Measurements from ENCODE around the gene ALOX12B.
"Not testable (repeated sequence)": the region's sequence is repeated elsewhere in the genome, so short reads cannot be mapped to it uniquely, and the experiment has no call there.

Gene ALOX12B

DNA sequence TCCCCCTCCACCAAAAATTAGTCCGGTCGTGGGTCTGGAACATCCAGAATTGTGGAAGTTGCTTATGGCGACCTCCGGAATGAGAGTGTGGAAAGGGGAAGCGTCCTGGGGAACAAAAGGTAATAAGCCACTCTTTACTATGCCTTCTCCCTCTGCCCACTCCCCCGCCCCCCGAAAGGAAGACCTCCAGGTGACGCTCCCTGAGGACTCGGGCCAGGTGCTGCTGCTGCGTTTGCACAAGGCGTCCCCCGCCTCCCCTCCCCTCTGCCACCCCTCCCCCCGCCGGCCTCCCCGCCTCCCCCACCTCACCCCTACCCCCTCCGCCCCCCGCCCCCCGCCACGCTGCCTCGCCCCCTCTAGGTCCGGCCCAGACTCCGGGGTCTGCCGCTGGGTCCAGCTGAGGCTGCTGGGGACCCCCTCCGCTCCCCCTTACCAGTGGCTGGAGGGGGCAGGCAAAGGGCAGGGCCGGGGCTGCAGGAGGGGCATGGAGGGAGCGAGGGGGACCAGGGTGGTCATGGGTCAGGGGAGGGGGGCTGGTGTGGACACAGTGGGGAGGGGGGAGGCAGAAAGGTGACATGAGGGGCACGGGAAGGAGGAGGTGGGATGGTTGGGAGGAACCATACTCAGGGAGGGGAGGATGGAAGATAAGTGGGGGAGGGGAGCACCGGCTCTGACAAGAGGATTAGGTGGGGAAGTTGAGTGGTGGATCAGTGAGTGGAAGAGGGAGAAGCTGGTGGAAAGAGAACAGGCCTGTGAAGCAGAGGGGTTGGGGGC lies 23.6 kb downstream of the ALOX12B start:
- no peak for DNase-seq

DNA sequence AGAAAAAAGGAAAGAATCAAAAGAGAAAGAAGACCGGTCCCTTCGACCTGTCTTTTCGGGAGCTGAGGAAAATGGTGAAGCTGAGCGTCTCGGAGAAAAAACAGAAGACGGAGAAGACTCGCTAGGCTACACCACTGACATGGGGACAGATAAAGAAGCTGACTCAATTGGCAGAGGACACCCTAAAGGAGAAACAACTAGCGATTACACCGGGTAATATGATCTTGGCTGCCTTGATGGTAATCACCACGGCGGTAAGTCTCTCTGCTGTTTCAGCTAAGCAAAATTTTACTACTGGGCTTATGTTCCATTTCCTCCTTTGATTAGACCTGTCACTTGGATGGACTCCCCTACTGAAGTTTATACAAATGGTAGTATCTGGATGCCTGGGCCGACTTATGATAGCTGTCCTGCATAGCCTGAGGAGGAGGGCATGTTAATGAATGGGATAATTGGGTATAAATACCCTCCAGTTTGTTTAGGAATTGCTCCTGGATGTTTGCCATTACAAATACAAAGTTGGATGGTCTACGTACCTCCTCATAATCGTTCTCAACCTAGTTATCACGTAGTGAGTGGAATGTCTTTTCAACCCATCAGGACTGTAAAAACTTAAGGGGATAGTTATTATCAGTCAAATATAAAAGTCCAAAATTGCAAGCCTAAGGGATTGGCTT lies 24.6 kb downstream of the ALOX12B start:
- no peak for DNase-seq

DNA sequence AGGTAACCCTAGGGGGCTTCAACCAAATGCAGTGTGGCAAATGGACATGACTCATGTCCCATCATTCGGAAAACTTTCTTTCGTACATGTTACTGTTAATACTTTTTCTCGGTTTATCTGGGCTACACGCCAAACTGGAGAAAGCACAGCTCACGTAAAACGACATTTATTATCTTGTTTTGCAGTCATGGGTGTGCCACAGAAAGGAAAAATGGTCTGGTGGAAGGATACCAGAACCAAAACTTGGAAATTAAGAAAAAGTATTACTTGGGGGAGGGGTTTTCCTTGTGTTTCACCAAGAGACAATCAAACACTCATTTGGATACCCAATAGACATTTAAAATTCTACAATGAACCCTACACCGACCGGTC lies 25.1 kb downstream of the ALOX12B start:
- DNase-seq, result no peak

DNA sequence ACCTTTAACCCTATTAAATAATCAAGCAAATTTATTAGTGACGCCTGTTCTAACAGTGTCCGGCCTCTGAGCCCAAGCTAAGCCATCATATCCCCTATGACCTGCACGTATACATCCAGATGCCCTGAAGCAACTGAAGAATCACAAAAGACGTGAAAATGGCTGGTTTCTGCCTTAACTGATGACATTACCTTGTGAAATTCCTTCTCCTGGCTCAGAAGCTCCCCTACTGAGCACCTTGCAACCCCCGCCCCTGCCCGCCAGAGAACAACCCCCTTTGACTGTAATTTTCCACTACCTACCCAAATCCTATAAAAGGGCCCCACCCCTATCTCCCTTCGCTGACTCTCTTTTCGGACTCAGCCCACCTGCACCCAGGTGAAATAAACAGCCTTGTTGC lies 25.7 kb downstream of the ALOX12B start:
- DNase-seq, result not testable (repeated sequence)

DNA sequence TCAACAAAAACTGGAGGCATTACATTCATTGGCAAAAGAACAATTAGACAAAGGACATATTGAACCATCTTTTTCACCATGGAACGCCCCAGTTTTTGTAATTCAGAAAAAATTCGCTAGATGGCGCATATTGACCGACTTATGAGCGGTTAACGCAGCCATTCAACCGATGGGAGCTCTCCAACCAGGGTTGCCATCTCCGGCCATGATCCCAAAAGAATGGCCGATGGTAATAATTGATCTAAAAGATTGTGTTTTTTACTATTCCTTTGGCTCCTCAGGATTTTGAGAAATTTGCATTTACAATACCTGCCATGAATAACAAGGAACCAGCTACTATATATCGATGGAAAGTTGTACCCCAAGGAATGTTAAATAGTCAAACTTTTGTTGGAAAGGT lies 27.2 kb downstream of the ALOX12B start:
- peak; percentile 66 to 71 for DNase-seq

DNA sequence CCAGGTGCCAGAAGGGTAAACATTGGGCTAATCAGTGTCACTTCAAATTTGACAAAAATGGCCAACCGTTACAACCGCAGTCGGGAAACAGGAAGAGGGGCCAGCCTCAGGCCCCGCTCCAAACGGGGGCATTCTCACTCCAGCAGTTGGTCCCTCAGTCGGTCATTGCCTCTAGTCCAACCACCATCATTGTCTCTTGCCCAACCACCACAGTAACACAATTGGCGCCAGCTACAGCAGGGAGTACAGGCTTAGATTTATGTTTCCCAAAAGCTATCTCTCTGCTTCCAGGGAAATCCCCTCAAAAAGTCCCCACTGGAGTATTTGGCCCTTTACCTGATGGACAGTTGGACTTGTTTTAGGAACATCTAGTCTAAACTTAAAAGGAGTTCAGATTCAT lies 28.4 kb downstream of the ALOX12B start:
- DNase-seq, result no peak

DNA sequence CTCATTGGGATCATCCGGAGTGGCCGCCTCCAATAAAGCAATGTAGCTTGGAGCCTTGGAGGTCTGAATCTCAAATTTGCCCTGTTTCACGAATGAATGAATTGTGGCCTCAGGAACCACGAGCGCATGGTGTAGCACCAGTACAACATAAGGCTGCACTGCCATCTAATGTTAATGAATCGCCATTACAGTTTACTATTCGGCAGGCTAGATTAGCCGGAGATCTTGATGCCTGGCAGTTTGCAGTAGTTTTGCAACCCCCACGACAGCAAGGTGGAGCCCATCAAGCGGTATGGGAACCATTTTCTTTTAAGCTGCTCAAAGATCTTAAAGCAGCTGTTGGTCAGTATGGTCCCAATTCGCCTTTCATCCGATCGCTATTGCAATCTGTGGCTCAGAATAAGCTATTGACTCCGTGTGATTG lies 29.8 kb downstream of the ALOX12B start:
- DNase-seq, result peak in 1 of 2 donors; percentile 35

DNA sequence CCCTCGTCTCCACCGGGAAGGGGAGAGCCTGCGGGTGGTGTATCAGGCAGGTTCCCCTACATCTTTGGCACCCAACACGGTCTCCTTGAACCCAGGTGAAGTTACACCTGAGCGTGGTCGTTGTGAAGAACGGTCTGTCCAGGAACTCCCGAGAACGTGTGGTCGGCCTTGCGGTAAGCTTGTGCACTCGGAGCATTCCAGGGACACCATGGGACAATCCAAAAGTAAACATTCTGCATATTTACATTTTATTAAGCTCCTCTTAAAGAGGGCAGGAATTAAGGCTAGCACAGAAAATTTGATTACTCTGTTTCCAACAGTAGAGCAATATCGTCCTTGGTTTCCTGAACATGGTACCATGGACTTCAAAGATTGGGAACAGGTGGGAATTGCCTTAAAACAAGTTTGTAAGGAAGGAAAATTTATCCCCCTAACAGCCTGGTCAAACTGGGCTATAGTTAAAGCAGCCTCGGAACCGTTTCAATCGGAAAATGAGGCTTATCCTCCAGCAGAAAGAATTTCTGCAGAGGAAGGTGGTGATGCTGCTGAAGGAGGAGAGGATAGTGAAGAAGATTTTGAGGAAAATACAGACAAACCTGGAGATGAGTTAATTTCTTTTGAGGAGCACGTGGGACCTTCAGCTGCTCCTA lies 30.4 kb downstream of the ALOX12B start:
- no peak for DNase-seq

DNA sequence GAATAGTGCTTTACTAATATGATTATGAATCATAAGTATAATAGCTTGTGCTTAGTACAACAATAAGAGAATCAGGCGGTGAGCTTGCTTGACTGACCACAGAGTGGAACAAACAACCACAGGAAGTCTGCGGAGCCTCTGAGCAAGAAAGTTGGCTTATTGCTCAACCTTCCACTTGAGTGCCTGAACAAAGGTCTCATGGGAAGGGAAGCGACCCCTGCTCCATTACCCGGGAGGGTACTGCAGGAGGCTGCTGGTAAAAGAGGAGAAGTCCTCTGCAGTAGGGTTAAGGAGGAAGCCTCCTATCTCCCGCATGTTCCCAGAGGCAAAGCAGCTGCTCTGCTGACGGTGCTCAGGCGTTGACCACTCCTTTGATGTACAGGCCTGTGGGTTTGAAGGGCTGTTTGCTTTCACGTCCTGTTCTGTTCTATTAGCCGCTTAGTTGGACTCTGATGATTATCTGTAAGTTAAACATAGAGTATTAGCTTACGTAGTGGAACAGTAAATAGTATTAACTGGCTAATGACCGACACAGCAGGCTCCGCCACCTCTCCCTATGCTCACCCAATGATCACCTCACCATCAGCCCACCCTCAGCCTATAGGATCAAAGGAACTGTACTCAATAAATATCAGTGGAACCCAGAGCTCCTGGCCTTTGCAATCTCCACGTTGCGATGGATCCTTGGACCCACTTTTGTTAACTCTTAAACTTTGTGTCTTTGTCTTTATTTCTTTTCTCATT lies 31.1 kb downstream of the ALOX12B start:
- no peak for DNase-seq

DNA sequence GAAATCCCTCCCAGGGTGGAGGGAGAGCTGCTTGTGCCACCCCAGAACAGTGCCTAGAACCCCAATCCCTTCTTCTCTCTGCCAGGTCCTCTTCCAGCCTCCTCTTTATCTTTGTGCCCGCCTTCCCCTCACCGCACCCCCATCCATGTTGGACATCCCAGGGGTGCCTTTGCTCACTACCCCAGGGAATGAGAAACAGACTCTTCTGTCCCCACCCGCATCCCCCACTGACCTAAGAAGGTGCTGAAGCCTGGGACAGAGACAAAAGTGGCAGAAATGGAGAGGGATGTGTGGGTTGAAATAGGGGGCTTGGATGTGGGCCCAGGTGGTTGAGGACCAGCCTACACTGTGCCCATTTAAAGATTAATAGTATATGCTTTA lies 31.7 kb downstream of the ALOX12B start:
- no peak for DNase-seq

DNA sequence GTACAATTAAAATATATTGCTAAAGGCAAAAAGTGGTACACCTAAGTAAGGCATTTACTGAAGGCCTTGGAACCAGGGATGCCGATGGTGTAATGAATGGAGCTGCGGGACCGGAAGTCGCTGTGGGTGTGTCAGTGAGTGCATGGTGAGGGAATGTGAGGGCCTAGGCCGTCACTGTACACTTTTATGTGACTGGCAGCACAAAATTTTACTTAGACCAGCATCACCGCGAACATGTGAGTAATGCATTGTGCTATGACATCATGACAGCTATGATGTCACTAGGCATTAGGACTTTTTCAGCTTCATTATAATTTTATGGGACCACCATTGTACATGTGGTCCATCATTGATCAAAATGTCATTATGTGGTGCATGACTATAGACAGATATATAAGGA lies 33.9 kb downstream of the ALOX12B start:
- no peak for DNase-seq

DNA sequence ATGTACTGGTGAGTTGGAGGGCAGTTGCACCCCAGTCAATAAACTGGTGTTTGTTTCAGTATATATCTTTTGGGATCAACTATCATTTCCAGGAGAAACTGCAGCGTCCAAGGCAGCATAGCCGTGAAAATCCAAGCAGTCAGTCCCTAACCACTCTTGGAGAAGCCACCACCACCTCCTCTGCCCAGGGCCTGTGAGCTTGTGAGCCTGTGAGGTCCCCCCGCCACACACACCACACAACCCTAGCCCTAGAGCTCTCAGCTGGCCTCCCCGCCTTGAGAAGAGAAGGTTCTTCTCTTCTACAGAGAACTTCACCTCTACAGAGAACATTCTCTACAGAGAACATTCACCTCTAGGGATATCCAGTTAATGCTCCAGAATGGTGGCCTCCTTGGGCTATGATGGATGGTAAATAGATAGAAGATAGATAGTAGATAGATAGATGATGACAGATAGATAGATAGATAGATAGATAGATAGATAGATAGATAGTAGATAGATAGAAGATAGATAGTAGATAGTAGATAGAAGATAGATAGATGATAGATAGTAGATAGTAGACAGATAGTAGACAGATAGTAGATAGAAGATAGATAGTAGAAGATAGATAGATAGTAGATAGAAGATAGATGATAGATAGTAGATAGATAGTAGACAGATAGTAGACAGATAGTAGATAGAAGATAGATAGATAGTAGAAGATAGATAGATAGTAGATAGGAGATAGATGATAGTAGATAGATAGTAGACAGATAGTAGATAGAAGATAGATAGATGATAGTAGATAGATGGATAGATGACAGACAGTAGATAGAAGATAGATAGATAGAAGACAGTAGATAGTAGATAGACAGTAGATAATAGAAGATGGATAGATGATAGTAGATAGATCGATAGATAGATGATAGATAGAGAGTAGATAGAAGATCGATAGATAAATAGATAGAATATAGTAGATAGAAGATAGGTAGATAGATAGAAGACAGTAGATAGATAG lies 35.0 kb downstream of the ALOX12B start:
- DNase-seq, result no peak

DNA sequence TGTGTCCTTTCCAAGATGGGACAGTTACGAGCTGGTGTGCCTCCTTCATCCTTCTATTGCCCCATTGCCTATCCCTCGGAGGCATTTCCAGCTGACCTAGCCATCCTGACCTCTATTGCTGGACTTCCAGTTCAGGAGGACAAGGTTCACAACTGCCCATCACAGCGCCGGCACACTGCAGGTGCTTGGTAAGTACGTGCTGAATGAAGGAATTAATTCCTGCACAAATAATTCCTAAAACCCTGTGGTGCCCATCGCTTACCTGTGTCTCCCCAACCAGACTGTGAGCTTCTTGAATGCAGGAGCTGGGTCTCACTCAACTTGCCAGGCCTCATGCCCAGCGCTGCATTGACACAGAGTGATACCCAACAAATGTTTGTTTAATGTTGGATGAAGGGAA lies 35.7 kb downstream of the ALOX12B start:
- DNase-seq, result no peak

DNA sequence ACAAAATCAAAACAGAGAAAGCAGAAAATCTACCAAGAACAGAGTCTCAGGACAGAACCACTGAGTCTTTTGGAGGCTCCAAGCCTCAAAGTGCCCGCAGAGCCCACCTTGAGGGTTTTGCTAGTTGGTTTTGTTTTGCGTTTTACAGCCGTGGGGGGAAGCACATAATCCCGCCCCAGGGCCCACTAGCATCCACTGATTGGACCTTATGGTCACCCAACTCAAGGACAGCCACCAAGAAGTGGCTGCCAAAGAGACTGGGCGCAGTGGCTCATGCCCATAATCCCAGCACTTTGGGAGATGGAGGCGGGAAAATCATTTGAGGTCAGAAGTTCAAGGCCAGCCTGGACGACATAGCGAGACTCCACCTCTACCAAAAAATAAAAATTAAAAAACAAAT lies 38.8 kb downstream of the ALOX12B start:
- DNase-seq, result no peak

DNA sequence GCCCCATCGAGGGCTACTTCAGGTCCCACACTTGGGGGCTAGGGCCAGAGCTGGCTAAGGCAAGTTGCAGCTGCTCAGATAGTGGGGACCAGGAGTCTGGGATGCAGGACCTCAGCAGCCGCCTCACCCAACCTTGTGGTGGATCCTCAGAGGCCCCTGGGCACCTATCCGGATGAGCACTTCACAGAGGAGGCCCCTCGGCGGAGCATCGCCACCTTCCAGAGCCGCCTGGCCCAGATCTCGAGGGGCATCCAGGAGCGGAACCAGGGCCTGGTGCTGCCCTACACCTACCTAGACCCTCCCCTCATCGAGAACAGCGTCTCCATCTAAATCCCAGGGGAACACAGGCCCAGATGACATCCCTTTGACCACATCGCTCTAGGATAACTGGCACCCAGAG lies 39.3 kb downstream of the ALOX12B start:
- DNase-seq, result no peak

DNA sequence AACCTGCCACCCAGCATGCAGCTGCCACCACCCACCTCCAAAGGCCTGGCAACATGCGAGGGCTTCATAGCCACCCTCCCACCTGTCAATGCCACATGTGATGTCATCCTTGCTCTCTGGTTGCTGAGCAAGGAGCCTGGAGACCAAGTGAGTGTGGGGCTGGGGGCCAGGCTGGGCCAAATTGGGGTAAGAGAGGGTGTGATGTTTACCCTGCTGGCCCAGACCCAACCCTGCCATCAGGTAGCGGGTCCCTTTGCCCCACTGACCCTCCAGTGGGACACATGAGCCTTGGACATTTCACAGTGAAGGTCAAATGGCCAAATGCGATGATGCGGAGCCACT lies 39.8 kb downstream of the ALOX12B start:
- no peak for DNase-seq

DNA sequence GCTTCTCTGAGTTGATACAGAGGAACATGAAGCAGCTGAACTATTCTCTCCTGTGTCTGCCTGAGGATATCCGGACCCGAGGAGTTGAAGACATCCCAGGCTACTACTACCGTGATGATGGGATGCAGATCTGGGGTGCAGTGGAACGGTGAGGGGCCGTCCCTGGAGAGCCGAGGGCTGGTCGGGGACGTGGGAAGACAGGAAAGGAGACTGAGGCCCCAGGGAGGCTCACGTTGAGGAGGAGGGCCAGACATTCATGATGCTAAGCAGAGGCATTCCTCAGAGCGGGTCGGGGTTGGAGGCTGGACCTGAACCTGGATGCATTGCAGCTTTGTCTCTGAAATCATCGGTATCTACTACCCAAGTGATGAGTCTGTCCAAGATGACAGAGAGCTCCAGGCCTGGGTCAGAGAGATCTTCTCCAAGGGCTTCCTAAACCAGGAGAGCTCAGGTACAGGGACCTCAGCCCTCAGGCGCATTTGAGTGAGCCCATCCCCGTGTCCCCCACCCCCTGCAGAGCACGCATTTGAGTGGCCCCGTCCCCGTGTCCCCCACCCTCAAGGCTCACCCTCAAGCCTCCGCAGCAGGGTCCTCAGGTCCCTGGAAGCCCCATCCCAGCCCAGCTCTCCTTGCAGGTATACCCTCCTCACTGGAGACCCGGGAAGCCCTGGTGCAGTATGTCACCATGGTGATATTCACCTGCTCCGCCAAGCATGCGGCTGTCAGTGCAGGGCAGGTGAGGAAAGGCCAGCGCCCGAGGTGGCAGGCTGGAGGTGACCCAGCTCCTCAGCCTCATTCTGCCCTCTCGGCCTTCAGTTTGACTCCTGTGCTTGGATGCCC lies 40.4 kb downstream of the ALOX12B start:
- DNase-seq, result no peak

DNA sequence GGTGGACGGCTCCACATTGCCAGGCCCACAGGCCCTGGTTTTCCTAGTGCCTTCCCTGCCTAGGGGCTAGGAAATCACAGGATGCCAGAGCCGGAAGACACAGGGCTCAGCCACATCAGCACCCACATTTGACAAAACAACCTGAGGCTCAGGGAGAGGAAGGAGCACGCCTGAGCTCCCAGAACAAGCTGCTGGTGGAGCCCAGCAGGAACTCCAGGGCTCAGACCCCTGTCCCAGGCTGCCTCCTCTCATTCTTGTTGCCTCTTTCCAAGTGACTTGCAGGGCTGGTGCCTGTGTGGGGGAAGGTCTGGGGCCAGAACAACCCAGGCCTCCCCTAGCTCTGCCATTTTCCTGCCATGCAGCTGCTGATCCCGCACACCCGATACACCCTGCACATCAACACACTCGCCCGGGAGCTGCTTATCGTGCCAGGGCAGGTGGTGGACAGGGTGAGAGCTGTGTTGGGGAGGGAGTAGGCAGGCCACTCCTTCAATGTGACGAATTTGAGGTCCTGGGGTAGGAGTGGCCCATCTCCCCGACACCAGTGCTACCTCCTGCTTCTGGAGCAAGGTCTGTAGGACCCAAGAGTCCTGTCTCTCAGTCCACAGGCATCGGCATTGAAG lies 41.1 kb downstream of the ALOX12B start:
- DNase-seq, result no peak

DNA sequence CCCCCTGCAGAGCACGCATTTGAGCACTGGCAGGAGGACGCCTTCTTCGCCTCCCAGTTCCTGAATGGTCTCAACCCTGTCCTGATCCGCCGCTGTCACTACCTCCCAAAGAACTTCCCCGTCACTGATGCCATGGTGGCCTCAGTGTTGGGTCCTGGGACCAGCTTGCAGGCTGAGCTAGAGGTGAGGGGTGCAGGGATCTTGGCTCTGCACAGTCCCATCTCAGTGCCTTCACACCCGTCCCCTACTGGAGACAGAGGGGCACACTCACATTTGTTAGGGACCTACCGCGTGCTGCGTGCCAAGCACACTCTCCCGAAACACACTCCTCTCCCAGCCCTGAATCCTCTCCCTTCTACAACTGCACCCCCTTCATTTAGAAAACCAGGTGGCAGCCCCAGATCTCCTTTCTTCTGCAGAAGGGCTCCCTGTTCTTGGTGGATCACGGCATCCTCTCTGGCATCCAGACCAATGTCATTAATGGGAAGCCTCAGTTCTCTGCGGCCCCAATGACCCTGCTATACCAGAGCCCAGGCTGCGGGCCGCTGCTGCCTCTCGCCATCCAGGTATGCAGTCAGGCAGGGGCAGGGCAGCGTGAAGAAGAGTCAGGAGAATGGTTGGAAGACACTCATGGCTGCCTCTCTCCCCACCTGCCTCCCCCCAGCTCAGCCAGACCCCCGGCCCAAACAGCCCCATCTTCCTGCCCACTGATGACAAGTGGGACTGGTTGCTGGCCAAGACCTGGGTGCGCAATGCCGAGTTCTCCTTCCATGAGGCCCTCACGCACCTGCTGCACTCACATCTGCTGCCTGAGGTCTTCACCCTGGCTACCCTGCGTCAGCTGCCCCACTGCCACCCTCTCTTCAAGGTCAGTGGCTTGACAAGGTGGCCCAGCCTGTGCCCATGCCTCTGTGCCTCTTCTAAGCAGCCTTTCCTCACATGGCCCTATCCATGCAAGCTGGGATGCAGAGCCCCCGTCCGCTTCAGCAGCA lies 42.4 kb downstream of the ALOX12B start:
- no peak for DNase-seq

DNA sequence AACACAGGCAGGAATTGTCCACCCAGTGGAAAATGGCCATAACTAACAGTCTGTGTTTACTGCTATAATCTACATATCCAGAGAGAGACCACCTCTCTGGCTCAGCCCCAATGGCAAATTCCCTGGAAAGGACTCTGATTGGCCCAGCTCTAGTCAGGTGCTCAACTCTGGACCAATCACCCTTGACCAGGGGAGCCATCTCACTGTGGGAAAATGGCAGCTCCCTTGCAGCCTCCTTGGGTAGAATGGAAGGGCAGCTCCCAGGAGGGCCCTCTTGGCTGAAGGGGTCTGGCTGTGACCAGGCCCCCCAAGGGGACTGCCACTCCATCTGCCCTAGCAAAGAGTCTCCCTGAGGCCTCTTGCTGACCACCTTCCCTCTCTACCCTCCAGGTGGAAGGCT lies 45.5 kb downstream of the ALOX12B start:
- DNase-seq, result no peak

All from stimulated activated CD4-positive, alpha-beta T cell treated with anti-CD3 and anti-CD28 coated beads, Interleukin-2, amount 100 ng/mL, for 48 hours (primary cell).